CD8-positive, alpha-beta memory T cell (primary cell): ENCODE data around the gene DOCK10. TPM values are rescaled to one million over a fixed set of nuclear protein-coding genes. Genes with fewer than 3 reads are reported as not detected.
A peak's percentile ranks its signal among the peaks of the same experiment; 100 is the strongest.

ENCODE experiments used
- CTCF ChIA-PET: fragments of 350-600 bp; sonication (Branson Sonifier 250); formaldehyde crosslinking; loops from one replicate; lab custom pipeline; 2021; ENCODE audit warnings: antibody characterized with exemption; lab: Charles Lee
- POLR2A ChIA-PET: fragments of 350-600 bp; sonication (Branson Sonifier 250); formaldehyde crosslinking; loops from one replicate; lab custom pipeline; 2021; ENCODE audit warnings: antibody characterized with exemption; lab: Charles Lee
- DNase-seq, 5 donors: peaks; one replicate each; pipeline versions ENCODE4 v3.0.0 to v3.0.0-alpha.2; 2020 to 2022; ENCODE audit warnings: mixed read lengths in 1 of 5
- H3K27ac ChIP-seq: one replicate; pipeline ENCODE4 v1.7.0; 2013; ENCODE audit warnings: low read depth, mild to moderate bottlenecking, low read length, moderate library complexity
- H3K27me3 ChIP-seq: 2 replicates; pipeline ENCODE4 v1.7.0; 2013; ENCODE audit warnings: low read length, mild to moderate bottlenecking; ENCODE audit not compliant: insufficient read depth, poor library complexity, severe bottlenecking
- H3K36me3 ChIP-seq: 2 replicates; pipeline ENCODE4 v1.7.0; 2013; ENCODE audit warnings: mild to moderate bottlenecking, low read length, moderate library complexity; ENCODE audit not compliant: insufficient read depth
- H3K4me1 ChIP-seq: 2 replicates; pipeline ENCODE4 v1.7.0; 2013; ENCODE audit warnings: mild to moderate bottlenecking, low read length, moderate library complexity; ENCODE audit not compliant: insufficient read depth
- H3K4me3 ChIP-seq: 2 replicates; pipeline ENCODE4 v1.7.0; 2013; ENCODE audit warnings: mild to moderate bottlenecking, low read length
- H3K9me3 ChIP-seq: 2 replicates; pipeline ENCODE4 v1.7.0; 2013; ENCODE audit warnings: mild to moderate bottlenecking, low read length
- H3K27ac Mint-ChIP-seq, 8 donors: one replicate each; pipeline ENCODE4 v1.8.0; 2020 to 2021; ENCODE audit warnings: mixed read lengths in 8 of 8, mild to moderate bottlenecking in 6 of 8, inconsistent platforms in 3 of 8, moderate library complexity in 3 of 8
- H3K27me3 Mint-ChIP-seq, 2 donors: one replicate each; pipeline ENCODE4 v1.8.0; 2020 to 2021; ENCODE audit warnings: mixed read lengths in 2 of 2, mild to moderate bottlenecking in 1 of 2, moderate library complexity in 1 of 2
- H3K36me3 Mint-ChIP-seq, 3 donors: one replicate each; pipeline ENCODE4 v1.8.0; 2020 to 2021; ENCODE audit warnings: mixed read lengths in 3 of 3, inconsistent platforms in 1 of 3, mild to moderate bottlenecking in 1 of 3
- H3K4me1 Mint-ChIP-seq, 3 donors: one replicate each; pipeline ENCODE4 v1.8.0; 2020 to 2021; ENCODE audit warnings: mixed read lengths in 3 of 3, inconsistent platforms in 1 of 3, mild to moderate bottlenecking in 1 of 3
- H3K4me3 Mint-ChIP-seq, 7 donors: one replicate each; pipeline ENCODE4 v1.8.0; 2020 to 2021; ENCODE audit warnings: mixed read lengths in 7 of 7, mild to moderate bottlenecking in 6 of 7, moderate library complexity in 4 of 7, inconsistent platforms in 2 of 7
- H3K9me3 Mint-ChIP-seq, 5 donors: one replicate each; pipeline ENCODE4 v1.8.0; 2020 to 2022; ENCODE audit warnings: mixed read lengths in 5 of 5, mild to moderate bottlenecking in 3 of 5, moderate library complexity in 2 of 5, inconsistent platforms in 1 of 5
- polyA plus RNA-seq: library from polyadenylated mRNA; unstranded; fragments of 300-500 nt; fragmentation: Illumina TruSeq; gene quantifications from one replicate; pipeline ENCODE4 v1.2.3, GENCODE V29; 2021
- total RNA-seq, 2 experiments: library from RNA; stranded (reverse); gene quantifications; one replicate each; pipeline ENCODE4 v1.2.3, GENCODE V29; 2021

DOCK10 gene
- total and polyA plus RNA-seq, 3 experiments from 2014 or later, result 52.4 to 138 (median 135) TPM

DNA sequence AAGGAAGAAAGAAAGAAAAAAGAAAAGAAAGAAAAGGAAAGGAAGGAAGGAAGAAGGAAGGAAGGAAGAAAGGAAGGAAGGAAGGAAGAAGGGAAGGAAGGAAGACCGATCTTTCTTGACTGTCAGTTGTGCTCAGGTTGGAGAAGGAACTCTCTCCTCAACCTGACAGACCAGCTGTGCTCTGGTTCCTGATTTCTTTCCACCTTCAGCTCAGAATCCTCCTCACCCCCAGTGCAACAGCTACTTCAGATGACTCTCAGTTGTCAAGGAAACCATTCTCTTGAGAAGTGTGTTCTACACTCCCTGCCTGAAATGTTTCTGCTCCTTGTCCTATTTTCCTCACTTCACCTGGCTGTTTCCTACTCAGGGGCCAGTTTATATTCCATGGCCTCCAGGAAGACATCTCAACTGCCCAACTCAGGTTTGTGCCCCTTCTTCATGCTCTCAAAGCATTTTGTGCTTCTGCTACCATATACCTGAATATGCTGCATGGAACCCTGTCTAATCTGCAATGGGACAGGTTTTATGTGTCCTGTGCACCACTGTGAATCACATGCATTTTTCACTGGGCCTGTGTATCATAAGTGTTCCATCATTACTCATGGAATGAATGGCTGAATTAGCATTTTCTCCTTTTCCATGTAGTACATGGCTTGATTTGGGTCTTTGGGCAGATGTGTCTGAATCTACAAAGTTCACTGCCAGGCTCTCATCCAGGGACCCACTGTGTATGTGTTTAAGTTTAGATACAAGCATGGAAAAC lies 32.8 kb upstream of the DOCK10 start:
- H3K27me3 Mint-ChIP-seq, result peaks cover 0 to 2% of the 10 kb centered on the region in 2 donors
- H3K4me3 ChIP-seq, result no peak overlapping the region
- H3K9me3 Mint-ChIP-seq, result no peaks in the 10 kb centered on the region
- DNase-seq, result no peak
- no peaks in the 10 kb centered on the region for H3K27me3 ChIP-seq
- ChIA-PET CTCF (no interaction called here), POLR2A (no interaction called here)
- no peaks in the 10 kb centered on the region for H3K9me3 ChIP-seq
- peaks cover 0 to 16% (median 1%) of the 10 kb centered on the region in 3 donors for H3K4me1 Mint-ChIP-seq
- no peaks in the 10 kb centered on the region for H3K4me1 ChIP-seq
- no peaks in the 10 kb centered on the region for H3K36me3 Mint-ChIP-seq
- no peak overlapping the region for H3K27ac ChIP-seq
- H3K27ac Mint-ChIP-seq, result peak overlapping the region in 1 of 8 donors; percentile 82
- H3K36me3 ChIP-seq, result no peaks in the 10 kb centered on the region
- H3K4me3 Mint-ChIP-seq, result no peak overlapping the region

DNA sequence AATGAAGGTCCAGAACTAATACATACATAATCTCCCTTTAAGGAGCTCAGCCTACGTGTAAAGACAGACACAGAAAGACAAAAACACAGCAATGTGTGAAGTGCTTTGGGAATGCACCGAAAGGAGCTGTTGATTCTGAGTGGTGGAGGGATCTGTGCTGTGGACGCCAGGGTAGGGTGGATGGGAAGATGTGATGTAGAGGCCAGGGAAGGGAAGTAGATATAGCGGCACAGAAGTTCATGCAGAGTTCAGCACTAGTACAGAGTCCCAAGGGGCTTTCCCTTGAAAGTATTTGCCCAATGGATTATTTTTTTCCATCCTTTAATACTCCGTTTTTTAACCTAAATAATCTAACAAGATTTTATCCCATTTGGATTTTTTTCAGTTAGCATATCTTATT lies 32.1 kb upstream of the DOCK10 start:
- Histone ChIP-seq H3K36me3 (no peaks in the 10 kb centered on the region), H3K4me3 (no peak overlapping the region), H3K4me1 (no peaks in the 10 kb centered on the region), H3K27ac (no peak overlapping the region), H3K27me3 (no peaks in the 10 kb centered on the region), H3K9me3 (no peaks in the 10 kb centered on the region)
- POLR2A ChIA-PET, result no interaction called here
- no peak for DNase-seq
- Mint-ChIP-seq H3K36me3 (no peaks in the 10 kb centered on the region), H3K4me1 (peaks cover 0 to 16% (median 1%) of the 10 kb centered on the region in 3 donors), H3K27ac (peak overlapping the region in 2 of 8 donors; percentile 17 to 82), H3K9me3 (no peaks in the 10 kb centered on the region), H3K27me3 (peaks cover 0 to 2% of the 10 kb centered on the region in 2 donors), H3K4me3 (no peak overlapping the region)
- CTCF ChIA-PET, result no interaction called here

DNA sequence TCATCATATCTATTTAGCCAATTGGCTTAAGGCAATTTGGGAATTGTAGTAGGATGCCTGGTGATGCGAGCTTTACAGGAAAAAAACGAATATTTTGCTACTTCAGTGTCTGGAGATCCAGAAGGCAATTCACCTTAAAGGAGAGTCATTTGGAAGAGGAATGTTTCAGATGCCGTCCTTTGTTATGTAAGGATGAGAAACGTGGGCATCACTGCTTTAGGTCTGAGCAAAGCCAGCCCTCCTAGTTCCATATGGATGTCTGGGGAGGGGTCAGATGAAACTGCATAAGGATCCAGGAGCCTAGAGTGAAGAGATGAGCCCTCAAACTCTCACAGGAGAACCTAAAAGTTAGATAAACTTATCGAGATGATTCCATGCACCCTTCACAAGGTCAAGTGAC lies 30.9 kb upstream of the DOCK10 start:
- CTCF ChIA-PET, result no interaction called here
- Histone ChIP-seq H3K27ac (no peak overlapping the region), H3K4me3 (no peak overlapping the region), H3K27me3 (no peaks in the 10 kb centered on the region), H3K9me3 (no peaks in the 10 kb centered on the region), H3K4me1 (no peaks in the 10 kb centered on the region), H3K36me3 (no peaks in the 10 kb centered on the region)
- Mint-ChIP-seq H3K27ac (no peak overlapping the region), H3K4me1 (peaks cover 0 to 16% (median 1%) of the 10 kb centered on the region in 3 donors), H3K36me3 (peaks cover 0 to 8% (median 0%) of the 10 kb centered on the region in 3 donors), H3K27me3 (peaks cover 2% of the 10 kb centered on the region in 2 donors), H3K9me3 (peaks cover 0 to 4% (median 0%) of the 10 kb centered on the region in 5 donors), H3K4me3 (no peak overlapping the region)
- POLR2A ChIA-PET, result interaction anchor here (0.6 kb wide), 1 partner anchor 264 kb away, joined by 5 read pairs; no protein-coding TSS in a partner anchor
- DNase-seq, result no peak

DNA sequence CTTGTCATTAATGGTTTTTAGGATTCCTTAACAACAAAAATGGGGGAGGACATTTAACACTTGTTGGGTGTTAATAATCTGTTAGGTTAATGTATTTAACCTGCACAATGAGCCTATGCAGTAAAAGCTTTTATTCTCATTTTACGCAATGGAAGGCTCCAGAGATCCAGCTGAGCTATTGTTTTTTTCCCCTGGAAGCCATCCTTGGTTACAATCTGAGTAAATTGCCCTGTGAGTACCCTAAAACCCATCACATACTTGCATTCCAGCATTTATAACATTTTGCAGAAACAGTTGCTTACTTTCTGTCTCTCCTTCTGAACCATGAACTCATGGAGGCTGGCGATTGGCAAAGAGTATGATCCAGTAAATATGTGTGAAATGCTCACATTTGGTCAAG lies 30.2 kb upstream of the DOCK10 start:
- POLR2A ChIA-PET, result interaction anchor here (0.6 kb wide), 1 partner anchor 263 kb away, joined by 5 read pairs; no protein-coding TSS in a partner anchor
- CTCF ChIA-PET, result no interaction called here
- Mint-ChIP-seq H3K9me3 (peaks cover 3 to 7% (median 4%) of the 10 kb centered on the region in 5 donors), H3K4me1 (peaks cover 0 to 16% (median 1%) of the 10 kb centered on the region in 3 donors), H3K4me3 (no peak overlapping the region), H3K36me3 (peaks cover 0 to 15% (median 0%) of the 10 kb centered on the region in 3 donors), H3K27ac (no peak overlapping the region), H3K27me3 (peaks cover 2 to 3% of the 10 kb centered on the region in 2 donors)
- Histone ChIP-seq H3K36me3 (no peaks in the 10 kb centered on the region), H3K4me1 (no peaks in the 10 kb centered on the region), H3K4me3 (no peak overlapping the region), H3K27ac (no peak overlapping the region), H3K27me3 (no peaks in the 10 kb centered on the region), H3K9me3 (peaks cover 4% of the 10 kb centered on the region)
- DNase-seq, result no peak

DNA sequence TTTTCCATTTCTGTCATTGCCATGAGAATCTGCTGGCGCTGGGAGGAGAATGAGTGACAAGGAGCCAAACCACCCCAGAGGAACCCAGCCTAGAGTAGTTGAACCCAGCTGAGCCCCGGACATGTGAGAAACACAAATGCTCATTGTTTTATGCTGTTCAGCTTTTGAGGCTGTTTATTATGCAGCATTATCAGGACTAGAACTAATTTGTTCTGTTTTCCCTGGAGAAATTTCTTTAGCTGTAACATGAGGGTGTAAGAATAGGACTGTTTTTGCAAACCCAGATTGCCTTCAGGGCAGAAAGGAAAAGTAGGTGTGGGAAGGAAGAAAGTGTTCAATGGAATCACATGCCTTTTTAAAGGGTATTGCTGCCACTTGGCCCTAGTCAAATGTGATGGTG lies 28.5 kb upstream of the DOCK10 start:
- H3K36me3 Mint-ChIP-seq, result peaks cover 0 to 29% (median 7%) of the 10 kb centered on the region in 3 donors
- no peaks in the 10 kb centered on the region for H3K36me3 ChIP-seq
- peak overlapping the region in 1 of 8 donors; percentile 30 for H3K27ac Mint-ChIP-seq
- POLR2A ChIA-PET, result no interaction called here
- no peak overlapping the region for H3K4me3 Mint-ChIP-seq
- DNase-seq, result no peak
- H3K27me3 ChIP-seq, result no peaks in the 10 kb centered on the region
- peaks cover 2 to 4% of the 10 kb centered on the region in 2 donors for H3K27me3 Mint-ChIP-seq
- H3K9me3 Mint-ChIP-seq, result peaks cover 7 to 15% (median 8%) of the 10 kb centered on the region in 5 donors
- no peaks in the 10 kb centered on the region for H3K4me1 ChIP-seq
- H3K27ac ChIP-seq, result no peak overlapping the region
- H3K9me3 ChIP-seq, result peaks cover 5% of the 10 kb centered on the region
- H3K4me3 ChIP-seq, result no peak overlapping the region
- peaks cover 1 to 23% (median 4%) of the 10 kb centered on the region in 3 donors for H3K4me1 Mint-ChIP-seq
- CTCF ChIA-PET, result interaction anchor here (0.9 kb wide), 1 partner anchor 29 kb away, joined by 3 read pairs; the partner anchor contains the start of gene DOCK10

DNA sequence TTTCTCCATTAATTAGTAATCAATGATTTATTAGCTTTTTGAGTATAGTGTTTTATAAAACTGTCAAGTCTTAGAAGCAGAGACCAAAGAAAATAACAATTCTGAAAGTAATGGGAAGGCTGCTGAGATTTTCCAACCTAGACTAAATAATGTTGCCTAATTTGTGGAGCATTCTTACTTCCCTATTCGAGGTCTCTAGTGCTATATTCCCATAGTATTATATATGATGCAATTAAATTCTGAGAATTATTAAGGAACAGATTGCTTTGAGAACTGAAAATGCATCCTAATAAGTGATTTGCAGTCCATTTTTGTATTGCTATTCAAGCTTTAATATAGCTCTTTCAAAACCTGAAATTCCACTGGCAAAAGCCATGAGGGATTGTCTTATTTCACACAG lies 27.7 kb upstream of the DOCK10 start:
- H3K36me3 ChIP-seq, result no peaks in the 10 kb centered on the region
- peaks cover 2 to 4% of the 10 kb centered on the region in 2 donors for H3K27me3 Mint-ChIP-seq
- H3K36me3 Mint-ChIP-seq, result peaks cover 0 to 29% (median 7%) of the 10 kb centered on the region in 3 donors
- H3K4me1 Mint-ChIP-seq, result peaks cover 7 to 23% (median 12%) of the 10 kb centered on the region in 3 donors
- H3K4me3 ChIP-seq, result no peak overlapping the region
- DNase-seq, result no peak
- no peaks in the 10 kb centered on the region for H3K27me3 ChIP-seq
- H3K27ac Mint-ChIP-seq, result no peak overlapping the region
- H3K9me3 Mint-ChIP-seq, result peaks cover 7 to 15% (median 8%) of the 10 kb centered on the region in 5 donors
- H3K9me3 ChIP-seq, result peaks cover 5% of the 10 kb centered on the region
- peaks cover 2% of the 10 kb centered on the region for H3K4me1 ChIP-seq
- ChIA-PET POLR2A (interaction anchor here (0.7 kb wide), 1 partner anchor 28 kb away, joined by 3 read pairs; the partner anchor contains the start of gene DOCK10), CTCF (interaction anchor here (0.9 to 1.4 kb wide), 4 partner anchors 13 to 54 kb away, joined by 3 to 5 read pairs (median 3); partner anchors contain the start of gene DOCK10)
- no peak overlapping the region for H3K4me3 Mint-ChIP-seq
- H3K27ac ChIP-seq, result no peak overlapping the region

DNA sequence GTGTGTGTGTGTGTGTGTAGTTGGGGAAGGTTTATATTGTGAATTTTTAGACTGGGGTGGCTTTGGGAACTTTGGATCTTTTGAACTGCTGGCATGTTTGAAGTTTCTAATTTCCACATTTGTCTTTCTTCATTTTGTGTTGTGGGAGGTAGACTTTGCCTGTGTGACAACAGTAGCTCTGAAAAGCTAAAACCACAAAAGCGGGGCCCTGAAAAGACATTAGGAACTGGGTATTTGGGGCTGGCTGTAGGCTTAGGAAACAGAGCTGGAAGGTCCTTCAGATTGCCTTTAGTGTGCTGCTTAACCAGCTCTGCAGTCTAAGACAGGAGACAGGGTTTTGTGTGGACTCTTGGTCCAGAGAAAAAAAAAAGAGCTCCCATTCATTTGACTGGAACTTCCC lies 27.2 kb upstream of the DOCK10 start:
- ChIA-PET POLR2A (interaction anchor here (0.7 kb wide), 1 partner anchor 28 kb away, joined by 3 read pairs; the partner anchor contains the start of gene DOCK10), CTCF (interaction anchor here (1.0 to 1.4 kb wide), 3 partner anchors 13 to 55 kb away, joined by 3 to 5 read pairs (median 3); no protein-coding TSS in a partner anchor)
- no peaks in the 10 kb centered on the region for H3K27me3 ChIP-seq
- peaks cover 5% of the 10 kb centered on the region for H3K9me3 ChIP-seq
- H3K4me1 Mint-ChIP-seq, result peaks cover 12 to 23% (median 17%) of the 10 kb centered on the region in 3 donors
- H3K4me3 ChIP-seq, result no peak overlapping the region
- H3K4me1 ChIP-seq, result peaks cover 7% of the 10 kb centered on the region
- no peak overlapping the region for H3K27ac ChIP-seq
- no peaks in the 10 kb centered on the region for H3K36me3 ChIP-seq
- peaks cover 2 to 4% of the 10 kb centered on the region in 2 donors for H3K27me3 Mint-ChIP-seq
- peaks cover 0 to 29% (median 7%) of the 10 kb centered on the region in 3 donors for H3K36me3 Mint-ChIP-seq
- H3K4me3 Mint-ChIP-seq, result no peak overlapping the region
- DNase-seq, result no peak
- no peak overlapping the region for H3K27ac Mint-ChIP-seq
- H3K9me3 Mint-ChIP-seq, result peaks cover 7 to 15% (median 8%) of the 10 kb centered on the region in 5 donors

DNA sequence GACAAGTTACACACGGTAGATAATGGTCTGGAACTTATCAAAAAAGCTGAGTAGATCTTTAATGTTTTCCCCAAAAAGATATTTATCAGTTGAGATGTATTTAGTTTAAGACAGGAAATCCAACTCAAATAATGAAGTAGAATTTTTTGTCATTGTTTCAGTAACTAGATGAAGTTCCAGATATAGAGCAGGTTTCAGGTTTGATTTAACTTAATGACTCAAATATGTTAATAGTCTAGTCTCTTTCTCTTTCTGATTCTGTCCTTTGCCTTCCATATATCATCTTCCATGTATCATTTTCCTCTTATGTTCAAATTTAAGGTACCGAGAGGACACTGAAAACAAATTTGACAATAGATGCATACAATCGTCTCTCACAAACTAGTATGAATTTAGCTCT lies 23.6 kb upstream of the DOCK10 start:
- no peak overlapping the region for H3K4me3 ChIP-seq
- Mint-ChIP-seq H3K27me3 (peaks cover 2 to 3% of the 10 kb centered on the region in 2 donors), H3K27ac (peak overlapping the region in 1 of 8 donors; percentile 12), H3K4me3 (no peak overlapping the region), H3K4me1 (peaks cover 24 to 41% (median 37%) of the 10 kb centered on the region in 3 donors), H3K9me3 (peaks cover 7 to 15% (median 8%) of the 10 kb centered on the region in 5 donors), H3K36me3 (peaks cover 0 to 29% (median 7%) of the 10 kb centered on the region in 3 donors)
- no peak for DNase-seq
- H3K36me3 ChIP-seq, result no peaks in the 10 kb centered on the region
- H3K9me3 ChIP-seq, result peaks cover 5% of the 10 kb centered on the region
- no peak overlapping the region for H3K27ac ChIP-seq
- ChIA-PET CTCF (interaction anchor here (1.5 kb wide), 1 partner anchor 11 kb away, joined by 3 read pairs; no protein-coding TSS in a partner anchor), POLR2A (no interaction called here)
- H3K4me1 ChIP-seq, result peaks cover 17% of the 10 kb centered on the region
- no peaks in the 10 kb centered on the region for H3K27me3 ChIP-seq
